ENCODE measurements around the gene LSM14B.
A peak's percentile ranks its signal among the peaks of the same experiment; 100 is the strongest.

LSM14B gene

GRCh38 chr20:62176866-62177265 is 54.6 kb downstream of the LSM14B start:
- no peak for TF ChIP-seq CTCF (IDR thresholded peaks at IDR 0.05; ENCODE audit: insufficient read depth, low read depth, low read length, missing control alignments)
- no peak overlapping the region for H3K4me3 ChIP-seq (ENCODE audit: low read length)
- no peak for DNase-seq (ENCODE audit: low read depth)

DNA sequence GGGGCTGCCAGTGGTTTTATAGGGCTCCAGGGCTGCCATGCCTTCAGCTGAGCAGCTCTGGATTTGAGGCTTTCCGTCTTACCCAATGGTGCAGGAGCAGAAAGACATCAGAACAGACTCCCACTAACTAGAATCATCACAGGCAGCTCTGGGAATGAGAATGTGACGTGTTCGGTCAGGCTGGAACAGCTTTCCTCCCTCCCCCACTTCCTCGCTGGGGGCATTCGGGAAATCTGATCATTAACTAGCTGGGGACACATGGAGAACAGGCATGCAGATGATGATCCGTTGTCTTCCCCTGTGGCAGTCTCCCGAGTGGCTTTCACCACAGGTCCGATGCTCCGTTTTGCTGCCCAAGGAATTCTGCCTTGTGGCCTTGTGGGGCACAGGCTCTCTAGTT is 55.0 kb downstream of the LSM14B start:
- TF ChIP-seq CTCF (IDR thresholded peaks at IDR 0.05; ENCODE audit: insufficient read depth, low read depth, low read length, missing control alignments): no peak
- no peak for DNase-seq (ENCODE audit: low read depth)

GRCh38 chr20:62178316-62179161 is 56.3 kb downstream of the LSM14B start:
- TF ChIP-seq CTCF (IDR thresholded peaks at IDR 0.05; ENCODE audit: insufficient read depth, low read depth, low read length, missing control alignments): no peak
- H3K4me3 ChIP-seq (ENCODE audit: low read length): no peak overlapping the region
- no peak for DNase-seq (ENCODE audit: low read depth)

More for the DNA sequence above, 55.0 kb downstream of the LSM14B start:
- no peak overlapping the region for H3K4me3 ChIP-seq (ENCODE audit: low read length)

DNA sequence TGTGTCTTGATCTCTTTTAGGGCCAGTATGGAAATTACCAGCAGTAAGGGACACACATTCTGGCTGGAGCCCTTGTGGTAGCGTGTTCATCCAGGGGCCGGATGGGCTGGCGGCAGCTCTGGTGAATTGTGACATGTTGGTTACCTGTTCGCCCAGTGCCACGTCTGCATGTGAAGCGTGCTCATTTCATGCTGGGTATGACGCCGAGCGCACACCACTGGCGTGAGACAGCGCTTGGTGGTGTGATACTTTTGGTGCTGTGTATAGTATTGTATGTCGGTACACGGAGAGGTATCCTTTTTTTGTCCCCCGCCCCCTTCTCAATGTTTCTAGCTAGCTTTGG is 56.9 kb downstream of the LSM14B start:
- no peak for DNase-seq (ENCODE audit: low read depth)
- no peak for TF ChIP-seq CTCF (IDR thresholded peaks at IDR 0.05; ENCODE audit: insufficient read depth, low read depth, low read length, missing control alignments)
- H3K4me3 ChIP-seq (ENCODE audit: low read length): no peak overlapping the region

GRCh38 chr20:62181808-62182207 is 59.5 kb downstream of the LSM14B start:
- no peak for TF ChIP-seq CTCF (IDR thresholded peaks at IDR 0.05; ENCODE audit: insufficient read depth, low read depth, low read length, missing control alignments)
- DNase-seq (ENCODE audit: low read depth): no peak
- H3K4me3 ChIP-seq (ENCODE audit: low read length): peak overlapping the region; percentile 94

DNA sequence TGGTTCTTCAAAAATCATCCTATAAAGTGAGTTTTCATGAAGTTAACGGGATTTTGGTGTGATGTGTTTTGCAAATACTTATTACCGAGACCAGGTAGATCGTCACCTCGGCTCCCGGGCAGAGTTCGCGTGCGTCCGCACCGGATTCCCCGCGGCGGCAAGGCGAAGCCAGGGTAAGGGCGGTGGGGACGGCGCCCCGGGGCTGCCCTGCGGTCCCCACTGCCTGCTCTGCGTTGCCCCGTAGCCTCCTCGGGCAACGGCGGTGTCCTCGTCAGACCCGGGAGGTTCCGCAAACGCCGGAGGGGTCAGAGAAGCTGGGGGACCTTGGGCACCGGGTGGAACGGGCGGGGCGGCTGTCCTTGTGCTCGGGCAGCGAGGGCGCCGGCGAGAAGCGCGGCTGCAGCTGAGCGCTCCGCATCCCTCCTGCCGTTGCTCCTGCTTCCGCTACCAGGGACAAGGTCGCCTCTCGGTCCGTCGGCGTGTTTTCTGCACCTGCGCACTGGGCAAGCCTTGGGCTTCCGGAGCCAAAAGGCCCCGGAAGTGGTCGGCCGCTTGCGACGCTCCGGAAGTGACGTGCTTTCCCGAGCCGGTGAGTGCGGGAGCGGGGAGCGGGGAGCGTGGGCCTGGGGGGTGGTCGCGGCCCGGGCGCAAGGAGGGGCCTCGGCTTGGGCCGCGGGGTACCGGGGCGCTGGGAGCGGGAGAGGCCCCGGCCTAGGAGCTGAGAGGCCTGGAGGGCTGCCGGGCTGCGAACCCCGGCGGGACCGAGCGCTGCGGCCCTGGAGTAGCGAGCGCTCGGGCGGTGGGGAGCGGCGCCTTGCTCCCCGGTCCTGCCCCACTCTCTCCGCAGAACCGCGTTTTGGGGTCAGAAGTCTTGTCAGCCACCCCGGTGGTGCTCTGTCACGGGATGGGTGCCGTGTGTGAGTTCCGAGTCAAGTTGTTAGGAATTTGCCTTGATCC is 60.5 kb downstream of the LSM14B start, which contains the start of gene MTG2:
Gene MTG2, plus strand, starts transcription at position 560 of the 957 bp plus-strand sequence. CDS start 10,393 bp downstream, outside the sequence.
- DNase-seq (ENCODE audit: low read depth): peak; percentile 96
- no peak for TF ChIP-seq CTCF (IDR thresholded peaks at IDR 0.05; ENCODE audit: insufficient read depth, low read depth, low read length, missing control alignments)
- peak within 1 kb of the TSS; percentile 94 for H3K4me3 ChIP-seq (ENCODE audit: low read length)
